ENCODE data around the gene MYZAP.
A peak's percentile ranks its signal among the peaks of the same experiment; 100 is the strongest.

GRCh38 chr15:57611938-57612337 lies 20.2 kb downstream of the MYZAP start:
- peak in 1 of 11 experiments; percentile 25 for TF ChIP-seq CTCF (IDR thresholded peaks at IDR 0.05 in 8 of 11, conservative IDR thresholded peaks at IDR 0.05 in 3 of 11)
- TF ChIP-seq POLR2A (IDR thresholded peaks at IDR 0.05) = no peak

Data from spleen (tissue), 7 donors.